GM23338 (cell line): ENCODE data around the gene TLDC2. TPM values are rescaled to one million over a fixed set of nuclear protein-coding genes. Genes with fewer than 3 reads are reported as not detected.

Source experiments
- ATAC-seq: fragments of 200-7000 bp; cut with Tn5 transposase; 3 replicates; pipeline ENCODE4 v1.9.1; 2020
- DNase-seq: peaks from one replicate; pipeline ENCODE4 v3.0.0-alpha.2; 2015; ENCODE audit warnings: low spot score
- H2AFZ ChIP-seq: fragments of 200-600 bp; sonication (generic); 2 replicates; pipeline ENCODE4 v1.8.0; 2016; ENCODE audit warnings: antibody characterized with exemption, mild to moderate bottlenecking, moderate library complexity
- H3F3A ChIP-seq: fragments of 200-600 bp; sonication (generic); replicated peaks from 2 replicates; pipeline ENCODE4 v1.8.0; 2017; ENCODE audit warnings: antibody characterized with exemption, mixed run types, low read depth
- H3K27ac ChIP-seq: fragments of 200-600 bp; sonication (generic); 2 replicates; pipeline ENCODE4 v1.6.1; 2016; ENCODE audit warnings: low read depth
- H3K27me3 ChIP-seq: fragments of 200-600 bp; sonication (generic); 2 replicates; pipeline ENCODE4 v1.8.0; 2016; ENCODE audit warnings: mild to moderate bottlenecking, mixed run types, moderate library complexity; ENCODE audit not compliant: insufficient read depth
- H3K36me3 ChIP-seq: fragments of 200-600 bp; sonication (generic); 2 replicates; pipeline ENCODE4 v1.8.0; 2016; ENCODE audit warnings: mild to moderate bottlenecking; ENCODE audit not compliant: insufficient read depth
- H3K4me1 ChIP-seq: fragments of 200-600 bp; sonication (generic); 2 replicates; pipeline ENCODE4 v1.8.0; 2016; ENCODE audit warnings: mild to moderate bottlenecking, moderate library complexity; ENCODE audit not compliant: insufficient read depth
- H3K4me2 ChIP-seq: fragments of 200-600 bp; sonication (generic); 2 replicates; pipeline ENCODE4 v1.7.1; 2017; ENCODE audit warnings: mixed run types
- H3K4me3 ChIP-seq: fragments of 200-600 bp; sonication (generic); 2 replicates; pipeline ENCODE4 v1.6.1; 2016; ENCODE audit warnings: mixed run types
- H3K79me2 ChIP-seq: fragments of 200-600 bp; sonication (generic); replicated peaks from 2 replicates; pipeline ENCODE4 v1.8.0; 2017; ENCODE audit warnings: mild to moderate bottlenecking; ENCODE audit not compliant: insufficient read depth
- H3K9me2 ChIP-seq: fragments of 200-600 bp; sonication (generic); 2 replicates; pipeline ENCODE4 v1.8.0; 2017; ENCODE audit not compliant: insufficient read depth
- H4K20me1 ChIP-seq: fragments of 200-600 bp; sonication (generic); replicated peaks from 2 replicates; pipeline ENCODE4 v1.8.0; 2017; ENCODE audit warnings: mild to moderate bottlenecking; ENCODE audit not compliant: insufficient read depth
- H3K27ac Mint-ChIP-seq: 2 replicates; pipeline ENCODE4 v1.8.0; 2020; ENCODE audit warnings: inconsistent platforms, mild to moderate bottlenecking, moderate library complexity, mixed read lengths
- H3K27me3 Mint-ChIP-seq: 3 replicates; pipeline ENCODE4 v1.8.0; 2022; ENCODE audit warnings: low read depth, mild to moderate bottlenecking, moderate library complexity, mixed read lengths, inconsistent platforms; ENCODE audit not compliant: insufficient read depth, poor library complexity
- H3K36me3 Mint-ChIP-seq: 3 replicates; pipeline ENCODE4 v1.8.0; 2021; ENCODE audit warnings: low read depth, mild to moderate bottlenecking, inconsistent platforms, moderate library complexity, mixed read lengths
- H3K4me1 Mint-ChIP-seq: 3 replicates; pipeline ENCODE4 v1.8.0; 2020; ENCODE audit warnings: mild to moderate bottlenecking, inconsistent platforms, mixed read lengths
- H3K4me3 Mint-ChIP-seq: 3 replicates; pipeline ENCODE4 v1.8.0; 2021; ENCODE audit warnings: moderate library complexity, mild to moderate bottlenecking, inconsistent platforms, mixed read lengths
- H3K9me3 Mint-ChIP-seq: 3 replicates; pipeline ENCODE4 v1.8.0; 2020; ENCODE audit warnings: moderate library complexity, mild to moderate bottlenecking, inconsistent platforms, mixed read lengths
- CREB1 ChIP-seq: fragments of 250-450 bp; sonication (Bioruptor Pico); IDR thresholded peaks from 2 replicates; pipeline ENCODE4 v1.5.0; 2020; ENCODE audit warnings: low read depth, mild to moderate bottlenecking, moderate library complexity
- EZH2 ChIP-seq: fragments of 200-600 bp; sonication (generic); IDR thresholded peaks from one replicate; pipeline ENCODE4 v1.8.0; 2017; ENCODE audit warnings: antibody characterized with exemption, mild to moderate bottlenecking, low read depth; ENCODE audit not compliant: unreplicated experiment
- EZH2phosphoT487 ChIP-seq: fragments of 200-600 bp; sonication (generic); IDR thresholded peaks from one replicate; pipeline ENCODE4 v1.8.1; 2018; ENCODE audit warnings: antibody characterized with exemption; ENCODE audit not compliant: unreplicated experiment
- POLR2AphosphoS5 ChIP-seq: IDR thresholded peaks from 2 replicates; pipeline ENCODE4 v1.6.1; 2016; ENCODE audit warnings: antibody characterized with exemption, low read depth
- STAT1 ChIP-seq: IDR thresholded peaks from one replicate; pipeline ENCODE4 v1.6.1; 2016; ENCODE audit warnings: antibody characterized with exemption; ENCODE audit not compliant: unreplicated experiment
- ZNF114 ChIP-seq: fragments of 250-450 bp; sonication (Bioruptor Pico); IDR thresholded peaks from 2 replicates; pipeline ENCODE4 v1.5.0; 2020; ENCODE audit warnings: mild to moderate bottlenecking, moderate library complexity
- ZNF331 ChIP-seq: fragments of 250-450 bp; sonication (Bioruptor Pico); IDR thresholded peaks from 2 replicates; pipeline ENCODE4 v1.5.0; 2020; ENCODE audit warnings: low read depth, mild to moderate bottlenecking, moderate library complexity
- polyA plus RNA-seq: library from polyadenylated mRNA; unstranded; fragments of >200 nt; fragmentation: Nextera tagmentation; extraction: Ambion mirVana; gene quantifications from 2 replicates; pipeline ENCODE4 v1.2.1, GENCODE V29; 2016
- total RNA-seq: library from RNA; depleted of rRNA; stranded (reverse); fragments of >200 nt; shearing (Covaris generic); gene quantifications from 2 replicates; pipeline ENCODE4 v1.2.3, GENCODE V29; 2014
- TF ChIP-seq, protein P1 (sequence below): IDR thresholded peaks from one replicate; pipeline ENCODE4 v1.6.1; 2018; ENCODE audit warnings: antibody characterized with exemption; ENCODE audit not compliant: unreplicated experiment
- TF ChIP-seq, protein P2 (sequence below): fragments of 250-450 bp; sonication (Bioruptor Pico); IDR thresholded peaks from 2 replicates; pipeline ENCODE4 v1.5.0; 2020; ENCODE audit warnings: mild to moderate bottlenecking, moderate library complexity

The TLDC2 gene
- total and polyA plus RNA-seq, 2 experiments from 2014 or later, result 0.16 to 0.38 TPM

DNA sequence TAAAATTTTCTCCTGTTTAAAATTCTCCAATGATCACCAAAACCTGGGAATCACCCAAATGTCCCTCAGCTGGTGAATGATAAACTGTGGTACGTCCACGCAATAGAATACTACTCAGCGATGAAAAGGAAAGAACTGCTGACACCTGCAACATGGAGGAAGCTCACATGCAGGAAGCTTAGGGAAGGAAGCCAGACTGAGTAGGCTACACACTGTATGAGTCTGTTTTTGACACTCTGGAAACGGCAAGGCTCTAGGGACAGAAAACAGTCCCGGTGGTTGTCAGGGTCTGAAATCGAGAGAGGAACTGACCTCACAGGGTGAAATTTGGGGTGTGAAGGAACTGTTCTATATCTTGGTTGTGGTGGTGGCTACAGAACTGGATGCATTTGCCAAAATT lies 25.2 kb upstream of the TLDC2 start (continued):
- TF ChIP-seq, protein P1, sequence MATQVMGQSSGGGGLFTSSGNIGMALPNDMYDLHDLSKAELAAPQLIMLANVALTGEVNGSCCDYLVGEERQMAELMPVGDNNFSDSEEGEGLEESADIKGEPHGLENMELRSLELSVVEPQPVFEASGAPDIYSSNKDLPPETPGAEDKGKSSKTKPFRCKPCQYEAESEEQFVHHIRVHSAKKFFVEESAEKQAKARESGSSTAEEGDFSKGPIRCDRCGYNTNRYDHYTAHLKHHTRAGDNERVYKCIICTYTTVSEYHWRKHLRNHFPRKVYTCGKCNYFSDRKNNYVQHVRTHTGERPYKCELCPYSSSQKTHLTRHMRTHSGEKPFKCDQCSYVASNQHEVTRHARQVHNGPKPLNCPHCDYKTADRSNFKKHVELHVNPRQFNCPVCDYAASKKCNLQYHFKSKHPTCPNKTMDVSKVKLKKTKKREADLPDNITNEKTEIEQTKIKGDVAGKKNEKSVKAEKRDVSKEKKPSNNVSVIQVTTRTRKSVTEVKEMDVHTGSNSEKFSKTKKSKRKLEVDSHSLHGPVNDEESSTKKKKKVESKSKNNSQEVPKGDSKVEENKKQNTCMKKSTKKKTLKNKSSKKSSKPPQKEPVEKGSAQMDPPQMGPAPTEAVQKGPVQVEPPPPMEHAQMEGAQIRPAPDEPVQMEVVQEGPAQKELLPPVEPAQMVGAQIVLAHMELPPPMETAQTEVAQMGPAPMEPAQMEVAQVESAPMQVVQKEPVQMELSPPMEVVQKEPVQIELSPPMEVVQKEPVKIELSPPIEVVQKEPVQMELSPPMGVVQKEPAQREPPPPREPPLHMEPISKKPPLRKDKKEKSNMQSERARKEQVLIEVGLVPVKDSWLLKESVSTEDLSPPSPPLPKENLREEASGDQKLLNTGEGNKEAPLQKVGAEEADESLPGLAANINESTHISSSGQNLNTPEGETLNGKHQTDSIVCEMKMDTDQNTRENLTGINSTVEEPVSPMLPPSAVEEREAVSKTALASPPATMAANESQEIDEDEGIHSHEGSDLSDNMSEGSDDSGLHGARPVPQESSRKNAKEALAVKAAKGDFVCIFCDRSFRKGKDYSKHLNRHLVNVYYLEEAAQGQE, result no peak
- TF ChIP-seq EZH2phosphoT487 (no peak), POLR2AphosphoS5 (no peak), EZH2 (no peak)

DNA sequence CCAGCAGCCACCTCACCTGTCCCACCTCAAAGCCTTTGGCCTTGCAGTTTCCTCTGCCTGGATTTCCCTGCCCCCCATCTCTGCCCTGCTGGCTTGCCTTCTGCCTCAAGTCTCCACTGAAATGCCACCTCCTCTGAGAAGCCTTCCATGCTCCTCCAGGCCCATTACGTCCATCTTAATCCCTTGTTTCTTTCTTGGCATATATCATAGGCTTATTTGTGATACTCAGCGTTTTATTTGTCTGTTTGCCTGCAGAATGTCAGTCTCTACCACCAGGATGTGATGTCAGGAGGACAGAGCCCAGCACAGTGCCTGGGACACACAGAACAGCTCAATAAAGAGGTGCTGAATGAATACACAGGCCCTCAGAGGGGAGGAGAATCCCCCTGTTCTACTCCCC lies 24.4 kb upstream of the TLDC2 start:
- Histone ChIP-seq H3K27ac (no peak overlapping the region), H3F3A (no peaks in the 10 kb centered on the region), H3K4me2 (no peak overlapping the region), H3K4me1 (no peaks in the 10 kb centered on the region), H3K4me3 (no peak overlapping the region), H3K9me2 (no peaks in the 10 kb centered on the region), H3K36me3 (0 out of 2 replicates have a peak, but pooled peaks cover 3% of the 10 kb centered on the region), H3K79me2 (peaks cover 28% of the 10 kb centered on the region), H3K27me3 (no peaks in the 10 kb centered on the region), H2AFZ (no peak overlapping the region), H4K20me1 (no peaks in the 10 kb centered on the region; the same call in 1 of the 2 replicates)
- Mint-ChIP-seq H3K4me3 (no peak overlapping the region), H3K27me3 (peaks cover 15% of the 10 kb centered on the region), H3K27ac (no peak overlapping the region), H3K4me1 (peaks cover 16% of the 10 kb centered on the region), H3K36me3 (peaks cover 18% of the 10 kb centered on the region), H3K9me3 (peaks cover 14% of the 10 kb centered on the region)
- ATAC-seq, result no peak
- no peak for TF ChIP-seq EZH2phosphoT487
- no peak for TF ChIP-seq ZNF114 (CRISPR knock-in tag)
- no peak for TF ChIP-seq ZNF331 (CRISPR knock-in tag)
- no peak for TF ChIP-seq CREB1 (CRISPR knock-in tag)
- TF ChIP-seq, protein P1, result no peak
- TF ChIP-seq, protein P2, sequence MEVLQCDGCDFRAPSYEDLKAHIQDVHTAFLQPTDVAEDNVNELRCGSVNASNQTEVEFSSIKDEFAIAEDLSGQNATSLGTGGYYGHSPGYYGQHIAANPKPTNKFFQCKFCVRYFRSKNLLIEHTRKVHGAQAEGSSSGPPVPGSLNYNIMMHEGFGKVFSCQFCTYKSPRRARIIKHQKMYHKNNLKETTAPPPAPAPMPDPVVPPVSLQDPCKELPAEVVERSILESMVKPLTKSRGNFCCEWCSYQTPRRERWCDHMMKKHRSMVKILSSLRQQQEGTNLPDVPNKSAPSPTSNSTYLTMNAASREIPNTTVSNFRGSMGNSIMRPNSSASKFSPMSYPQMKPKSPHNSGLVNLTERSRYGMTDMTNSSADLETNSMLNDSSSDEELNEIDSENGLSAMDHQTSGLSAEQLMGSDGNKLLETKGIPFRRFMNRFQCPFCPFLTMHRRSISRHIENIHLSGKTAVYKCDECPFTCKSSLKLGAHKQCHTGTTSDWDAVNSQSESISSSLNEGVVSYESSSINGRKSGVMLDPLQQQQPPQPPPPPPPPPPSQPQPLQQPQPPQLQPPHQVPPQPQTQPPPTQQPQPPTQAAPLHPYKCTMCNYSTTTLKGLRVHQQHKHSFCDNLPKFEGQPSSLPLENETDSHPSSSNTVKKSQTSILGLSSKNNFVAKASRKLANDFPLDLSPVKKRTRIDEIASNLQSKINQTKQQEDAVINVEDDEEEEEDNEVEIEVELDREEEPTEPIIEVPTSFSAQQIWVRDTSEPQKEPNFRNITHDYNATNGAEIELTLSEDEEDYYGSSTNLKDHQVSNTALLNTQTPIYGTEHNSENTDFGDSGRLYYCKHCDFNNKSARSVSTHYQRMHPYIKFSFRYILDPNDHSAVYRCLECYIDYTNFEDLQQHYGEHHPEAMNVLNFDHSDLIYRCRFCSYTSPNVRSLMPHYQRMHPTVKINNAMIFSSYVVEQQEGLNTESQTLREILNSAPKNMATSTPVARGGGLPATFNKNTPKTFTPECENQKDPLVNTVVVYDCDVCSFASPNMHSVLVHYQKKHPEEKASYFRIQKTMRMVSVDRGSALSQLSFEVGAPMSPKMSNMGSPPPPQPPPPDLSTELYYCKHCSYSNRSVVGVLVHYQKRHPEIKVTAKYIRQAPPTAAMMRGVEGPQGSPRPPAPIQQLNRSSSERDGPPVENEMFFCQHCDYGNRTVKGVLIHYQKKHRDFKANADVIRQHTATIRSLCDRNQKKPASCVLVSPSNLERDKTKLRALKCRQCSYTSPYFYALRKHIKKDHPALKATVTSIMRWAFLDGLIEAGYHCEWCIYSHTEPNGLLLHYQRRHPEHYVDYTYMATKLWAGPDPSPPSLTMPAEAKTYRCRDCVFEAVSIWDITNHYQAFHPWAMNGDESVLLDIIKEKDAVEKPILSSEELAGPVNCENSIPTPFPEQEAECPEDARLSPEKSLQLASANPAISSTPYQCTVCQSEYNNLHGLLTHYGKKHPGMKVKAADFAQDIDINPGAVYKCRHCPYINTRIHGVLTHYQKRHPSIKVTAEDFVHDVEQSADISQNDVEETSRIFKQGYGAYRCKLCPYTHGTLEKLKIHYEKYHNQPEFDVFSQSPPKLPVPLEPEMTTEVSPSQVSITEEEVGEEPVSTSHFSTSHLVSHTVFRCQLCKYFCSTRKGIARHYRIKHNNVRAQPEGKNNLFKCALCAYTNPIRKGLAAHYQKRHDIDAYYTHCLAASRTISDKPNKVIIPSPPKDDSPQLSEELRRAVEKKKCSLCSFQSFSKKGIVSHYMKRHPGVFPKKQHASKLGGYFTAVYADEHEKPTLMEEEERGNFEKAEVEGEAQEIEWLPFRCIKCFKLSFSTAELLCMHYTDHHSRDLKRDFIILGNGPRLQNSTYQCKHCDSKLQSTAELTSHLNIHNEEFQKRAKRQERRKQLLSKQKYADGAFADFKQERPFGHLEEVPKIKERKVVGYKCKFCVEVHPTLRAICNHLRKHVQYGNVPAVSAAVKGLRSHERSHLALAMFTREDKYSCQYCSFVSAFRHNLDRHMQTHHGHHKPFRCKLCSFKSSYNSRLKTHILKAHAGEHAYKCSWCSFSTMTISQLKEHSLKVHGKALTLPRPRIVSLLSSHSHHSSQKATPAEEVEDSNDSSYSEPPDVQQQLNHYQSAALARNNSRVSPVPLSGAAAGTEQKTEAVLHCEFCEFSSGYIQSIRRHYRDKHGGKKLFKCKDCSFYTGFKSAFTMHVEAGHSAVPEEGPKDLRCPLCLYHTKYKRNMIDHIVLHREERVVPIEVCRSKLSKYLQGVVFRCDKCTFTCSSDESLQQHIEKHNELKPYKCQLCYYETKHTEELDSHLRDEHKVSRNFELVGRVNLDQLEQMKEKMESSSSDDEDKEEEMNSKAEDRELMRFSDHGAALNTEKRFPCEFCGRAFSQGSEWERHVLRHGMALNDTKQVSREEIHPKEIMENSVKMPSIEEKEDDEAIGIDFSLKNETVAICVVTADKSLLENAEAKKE (CRISPR knock-in tag), result no peak
- no peak for TF ChIP-seq STAT1
- no peak for DNase-seq
